BJ (cell line): Measurements from ENCODE around the gene GBP2. TPM values are rescaled to one million over a fixed set of nuclear protein-coding genes. Genes with fewer than 3 reads are reported as not detected.
"Not testable (repeated sequence)": the region's sequence is repeated elsewhere in the genome, so short reads cannot be mapped to it uniquely, and the experiment has no call there.

ENCODE experiments used
- CTCF ChIA-PET: fragments of 350-600 bp; formaldehyde crosslinking; extraction: SDS; loops from one replicate; lab custom pipeline; 2021; ENCODE audit warnings: antibody characterized with exemption, inconsistent platforms; lab: Yijun Ruan, JAX
- POLR2A ChIA-PET: fragments of 300-600 bp; sonication (Branson Sonifier 250); formaldehyde crosslinking; extraction: SDS; loops from one replicate; lab custom pipeline; 2021; ENCODE audit warnings: antibody characterized with exemption; lab: Charles Lee
- DNase-seq: peaks from one replicate; pipeline ENCODE4 v3.0.0-alpha.2; 2011; ENCODE audit warnings: low read depth
- H3K27me3 ChIP-seq: 2 replicates; pipeline ENCODE4 v1.6.0; 2011; ENCODE audit warnings: low read length; ENCODE audit not compliant: control insufficient read depth, insufficient read depth
- H3K36me3 ChIP-seq: 2 replicates; pipeline ENCODE4 v1.5.1; 2011; ENCODE audit warnings: low read length; ENCODE audit not compliant: control insufficient read depth, insufficient read depth
- H3K4me3 ChIP-seq: 2 replicates; pipeline ENCODE4 v1.5.1; 2011; ENCODE audit warnings: low read depth, mild to moderate bottlenecking, control low read depth, low read length
- polyA plus RNA-seq: library from polyadenylated mRNA; depleted of rRNA; stranded (reverse); fragments of >200 nt; gene quantifications from 2 replicates; pipeline ENCODE4 v1.2.3, GENCODE V29; 2011
- TF ChIP-seq, protein P1 (sequence below): IDR thresholded peaks from 2 replicates; pipeline ENCODE4 v1.5.1; 2011; ENCODE audit warnings: low read depth, mild to moderate bottlenecking, control low read depth, inconsistent platforms, low read length, moderate library complexity; ENCODE audit not compliant: insufficient read depth

Gene GBP2
- polyA plus RNA-seq, 1 experiment: 7.8 TPM

GRCh38 chr1:89085781-89086180, 40.1 kb downstream of the GBP2 start:
- POLR2A ChIA-PET: no interaction called here
- Histone ChIP-seq H3K4me3 (no peak overlapping the region), H3K27me3 (no peaks in the 10 kb centered on the region), H3K36me3 (no peaks in the 10 kb centered on the region)
- TF ChIP-seq, protein P1, sequence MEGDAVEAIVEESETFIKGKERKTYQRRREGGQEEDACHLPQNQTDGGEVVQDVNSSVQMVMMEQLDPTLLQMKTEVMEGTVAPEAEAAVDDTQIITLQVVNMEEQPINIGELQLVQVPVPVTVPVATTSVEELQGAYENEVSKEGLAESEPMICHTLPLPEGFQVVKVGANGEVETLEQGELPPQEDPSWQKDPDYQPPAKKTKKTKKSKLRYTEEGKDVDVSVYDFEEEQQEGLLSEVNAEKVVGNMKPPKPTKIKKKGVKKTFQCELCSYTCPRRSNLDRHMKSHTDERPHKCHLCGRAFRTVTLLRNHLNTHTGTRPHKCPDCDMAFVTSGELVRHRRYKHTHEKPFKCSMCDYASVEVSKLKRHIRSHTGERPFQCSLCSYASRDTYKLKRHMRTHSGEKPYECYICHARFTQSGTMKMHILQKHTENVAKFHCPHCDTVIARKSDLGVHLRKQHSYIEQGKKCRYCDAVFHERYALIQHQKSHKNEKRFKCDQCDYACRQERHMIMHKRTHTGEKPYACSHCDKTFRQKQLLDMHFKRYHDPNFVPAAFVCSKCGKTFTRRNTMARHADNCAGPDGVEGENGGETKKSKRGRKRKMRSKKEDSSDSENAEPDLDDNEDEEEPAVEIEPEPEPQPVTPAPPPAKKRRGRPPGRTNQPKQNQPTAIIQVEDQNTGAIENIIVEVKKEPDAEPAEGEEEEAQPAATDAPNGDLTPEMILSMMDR: peak; percentile 63
- CTCF ChIA-PET: interaction anchor here (0.7 to 1.8 kb wide), 9 partner anchors 15 to 370 kb away, joined by 3 to 13 read pairs (median 4); no protein-coding TSS in a partner anchor
- DNase-seq: no peak

GRCh38 chr1:89081005-89081404, 44.9 kb downstream of the GBP2 start:
- DNase-seq: no peak
- POLR2A ChIA-PET: no interaction called here
- no peaks in the 10 kb centered on the region for H3K27me3 ChIP-seq
- no peak overlapping the region for H3K4me3 ChIP-seq
- TF ChIP-seq, protein P1: no peak
- CTCF ChIA-PET: interaction anchor here (0.9 to 1.2 kb wide), 2 partner anchors 10 to 275 kb away, joined by 3 read pairs; no protein-coding TSS in a partner anchor
- no peaks in the 10 kb centered on the region for H3K36me3 ChIP-seq

GRCh38 chr1:89080068-89080467, 45.8 kb downstream of the GBP2 start:
- H3K27me3 ChIP-seq, CTCF ChIA-PET, POLR2A ChIA-PET, H3K36me3 ChIP-seq, H3K4me3 ChIP-seq, DNase-seq: not testable (repeated sequence)

DNA sequence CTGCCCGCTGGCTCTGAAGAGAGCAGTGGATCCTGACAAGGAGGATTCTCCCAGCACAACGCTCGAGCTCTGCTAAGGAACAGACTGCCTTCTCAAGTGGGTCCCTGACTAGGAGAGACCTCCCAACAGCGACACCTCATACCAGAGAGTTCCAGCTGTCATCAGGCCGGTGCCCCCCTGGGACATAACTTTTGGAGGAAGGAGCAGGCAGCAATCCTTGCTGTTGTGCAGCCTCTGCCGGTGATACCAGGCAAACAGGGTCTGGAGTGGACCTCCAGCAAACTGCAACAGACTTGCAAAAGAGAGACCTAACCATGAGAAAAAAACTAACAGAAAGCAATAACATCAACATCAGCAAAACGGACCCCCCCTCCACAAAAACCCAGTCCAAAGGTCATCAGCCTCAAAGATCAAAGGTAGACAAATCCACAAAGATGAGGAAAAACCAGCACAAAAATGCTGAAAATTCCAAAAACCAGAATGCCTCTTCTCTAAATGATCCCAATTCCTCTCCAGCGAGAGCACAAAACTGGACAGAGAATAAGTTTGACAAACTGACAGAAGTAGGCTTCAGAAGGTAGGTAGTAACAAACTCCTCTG, 53.3 kb downstream of the GBP2 start:
- POLR2A ChIA-PET, H3K36me3 ChIP-seq, H3K27me3 ChIP-seq, DNase-seq, H3K4me3 ChIP-seq: not testable (repeated sequence)
- CTCF ChIA-PET: interaction anchor here (0.7 to 1.1 kb wide), 2 partner anchors 12 to 235 kb away, joined by 3 read pairs; no protein-coding TSS in a partner anchor

DNA sequence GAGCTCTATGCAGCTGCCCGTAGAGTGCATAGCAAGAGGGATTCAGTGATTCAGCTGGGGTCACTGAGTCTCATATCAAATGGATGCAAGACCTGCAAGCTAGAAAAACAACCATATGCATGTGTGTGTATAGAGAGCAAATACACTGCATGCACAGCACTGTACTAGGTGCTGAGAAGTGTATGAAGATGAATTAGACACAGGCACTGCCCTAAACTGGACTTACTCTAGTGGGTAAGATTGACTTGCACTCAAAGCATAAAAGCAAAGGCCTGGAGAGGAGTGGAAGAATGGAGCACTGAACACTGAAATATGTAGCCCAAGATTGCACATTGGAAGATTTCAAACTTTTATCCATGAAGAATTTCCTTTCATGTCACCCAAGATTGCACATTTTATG, 55.4 kb downstream of the GBP2 start:
- no peak overlapping the region for H3K4me3 ChIP-seq
- no peaks in the 10 kb centered on the region for H3K36me3 ChIP-seq
- no peaks in the 10 kb centered on the region; the same call in 1 of the 2 replicates for H3K27me3 ChIP-seq
- TF ChIP-seq, protein P1: no peak
- CTCF ChIA-PET: interaction anchor here (1.1 kb wide), 1 partner anchor 11 kb away, joined by 3 read pairs; no protein-coding TSS in a partner anchor
- POLR2A ChIA-PET: interaction anchor here (0.6 kb wide), 1 partner anchor 49 kb away, joined by 3 read pairs; no protein-coding TSS in a partner anchor
- DNase-seq: no peak

DNA sequence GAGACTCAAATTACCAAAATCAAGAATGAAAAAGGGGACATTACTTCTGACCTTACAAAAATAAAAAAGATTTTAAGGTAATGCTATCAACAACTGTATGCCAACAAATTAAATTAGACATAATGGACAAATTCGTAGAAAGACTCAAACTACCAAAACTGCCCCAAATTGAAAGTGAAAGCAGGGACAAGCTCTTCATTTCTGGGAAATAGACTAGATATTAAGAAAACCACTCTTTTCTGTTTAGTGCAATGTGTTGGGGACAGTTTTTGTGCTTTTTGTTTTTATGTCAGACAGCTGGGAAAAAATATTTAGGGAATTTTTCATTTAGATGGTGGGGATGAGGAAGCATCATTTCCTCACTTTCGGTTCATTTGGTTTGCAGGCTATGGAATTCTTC, 56.0 kb downstream of the GBP2 start:
- TF ChIP-seq, protein P1: no peak
- CTCF ChIA-PET: no interaction called here
- POLR2A ChIA-PET: interaction anchor here (0.6 kb wide), 1 partner anchor 48 kb away, joined by 3 read pairs; no protein-coding TSS in a partner anchor
- no peaks in the 10 kb centered on the region; the same call in 1 of the 2 replicates for H3K27me3 ChIP-seq
- H3K36me3 ChIP-seq: no peaks in the 10 kb centered on the region
- no peak for DNase-seq
- 0 out of 2 replicates have a peak overlapping the region, but pooled peaks have one; percentile 0 for H3K4me3 ChIP-seq
